Small intestine (tissue), 7 donors: ENCODE measurements around the gene XAGE5. TPM values are rescaled to one million over a fixed set of nuclear protein-coding genes. Genes with fewer than 3 reads are reported as not detected.
"Not testable (repeated sequence)": the region's sequence is repeated elsewhere in the genome, so short reads cannot be mapped to it uniquely, and the experiment has no call there.

Experiments used
- DNase-seq, 2 donors: peaks; one replicate each; pipeline versions ENCODE4 v3.0.0 to v3.0.0-alpha.2; 2013
- FAIRE-seq: peaks from 2 replicates; lab custom pipeline; 2012; peaks lifted over from hg19 to GRCh38; lab: Jason Lieb, UNC
- H3K27ac ChIP-seq, 3 donors: one replicate each; pipeline ENCODE4 v1.5.1; 2013; ENCODE audit warnings: low read length in 2 of 3, mild to moderate bottlenecking in 2 of 3, control low read depth in 1 of 3, inconsistent platforms in 1 of 3, low read depth in 1 of 3, moderate library complexity in 1 of 3
- H3K27me3 ChIP-seq, 3 donors: one replicate each; pipeline ENCODE4 v1.6.1; 2013; ENCODE audit warnings: low read length in 3 of 3, inconsistent platforms in 1 of 3; ENCODE audit not compliant: control insufficient read depth in 3 of 3, insufficient read depth in 3 of 3
- H3K36me3 ChIP-seq, 3 donors: one replicate each; pipeline ENCODE4 v1.6.1; 2013; ENCODE audit warnings: low read length in 3 of 3, inconsistent platforms in 1 of 3, low read depth in 1 of 3, mild to moderate bottlenecking in 1 of 3, moderate library complexity in 1 of 3; ENCODE audit not compliant: control insufficient read depth in 3 of 3, insufficient read depth in 2 of 3
- H3K4me1 ChIP-seq, 3 donors: one replicate each; pipeline ENCODE4 v1.6.1; 2013; ENCODE audit warnings: low read length in 2 of 3, inconsistent platforms in 1 of 3, low read depth in 1 of 3, mild to moderate bottlenecking in 1 of 3, moderate library complexity in 1 of 3; ENCODE audit not compliant: control insufficient read depth in 3 of 3, insufficient read depth in 2 of 3
- H3K4me3 ChIP-seq, 3 donors: one replicate each; pipeline ENCODE4 v1.5.1; 2013; ENCODE audit warnings: low read length in 3 of 3, control low read depth in 1 of 3, inconsistent platforms in 1 of 3, low read depth in 1 of 3, mild to moderate bottlenecking in 1 of 3, moderate library complexity in 1 of 3
- H3K9me3 ChIP-seq, 2 donors: one replicate each; pipeline ENCODE4 v1.6.1; 2013; ENCODE audit warnings: low read depth in 1 of 2, low read length in 1 of 2; ENCODE audit not compliant: control insufficient read depth in 2 of 2, insufficient read depth in 1 of 2
- WGBS, 3 donors: extraction: QIAGEN DNeasy Blood & Tissue Kit; methylation state at CpG; one replicate each; pipeline ENCODE4 v1.1.7; 2013; 5-methylcytosine and 5-hydroxymethylcytosine counted together
- polyA plus RNA-seq, 4 donors: library from polyadenylated mRNA; stranded (reverse) in 3 of 4; unstranded in 1 of 4; fragments of 200-250 nt in 3 of 4; fragments of 120-200 nt in 1 of 4; gene quantifications; one replicate each; pipeline versions ENCODE4 v1.2.1 to v1.2.3, GENCODE V29; 2013
- donor health status: healthy with polysubstance abuse.
- donor health status: control.
- donor health status: control.
- donor health status: Bipolar disorder and iron deficiency.
- donor health status: healthy.

The XAGE5 gene
- polyA plus RNA-seq, 4 donors, result not detected

DNA sequence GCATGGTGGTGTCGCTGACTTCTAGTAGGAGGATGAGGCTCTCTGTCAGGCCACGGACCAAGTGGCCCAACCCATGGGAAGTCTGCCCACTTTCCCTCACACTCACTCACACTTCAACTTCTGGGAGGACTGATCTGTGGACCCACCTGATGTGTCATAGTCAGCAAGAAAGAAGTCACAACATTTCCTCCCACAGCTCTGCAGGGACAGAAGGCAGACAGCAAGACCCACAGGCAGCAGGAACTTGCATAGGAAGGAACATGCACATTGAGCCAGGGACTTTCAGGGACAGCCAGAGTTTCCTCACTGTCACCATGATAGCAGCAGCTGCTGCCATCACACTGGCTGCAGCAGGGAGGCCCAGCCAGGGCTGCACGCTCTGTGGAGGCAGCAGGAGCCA, 19.5 kb downstream of the XAGE5 start:
- no peak for FAIRE-seq
- no peaks in the 10 kb centered on the region for H3K9me3 ChIP-seq
- no peaks in the 10 kb centered on the region for H3K4me1 ChIP-seq
- H3K27ac ChIP-seq, result no peak overlapping the region
- WGBS, 3 donors, result 39 to 58% (median 52%) methylated on average over 3 of the region's 3 CpGs
- DNase-seq, result no peak
- H3K36me3 ChIP-seq, result no peaks in the 10 kb centered on the region
- H3K27me3 ChIP-seq, result no peaks in the 10 kb centered on the region
- H3K4me3 ChIP-seq, result no peak overlapping the region

- Histone ChIP-seq H3K27ac (no peak overlapping the region), H3K27me3 (no peaks in the 10 kb centered on the region), H3K4me3 (no peak overlapping the region), H3K4me1 (no peaks in the 10 kb centered on the region), H3K36me3 (no peaks in the 10 kb centered on the region), H3K9me3 (no peaks in the 10 kb centered on the region)
- no peak for DNase-seq
- FAIRE-seq, result no peak
- WGBS, 3 donors, result 19 to 42% (median 33%) methylated on average over 2 of the region's 2 CpGs
These were observed 28.1 kb downstream of the XAGE5 start for GRCh38 chrX:52839137-52839536.

DNA sequence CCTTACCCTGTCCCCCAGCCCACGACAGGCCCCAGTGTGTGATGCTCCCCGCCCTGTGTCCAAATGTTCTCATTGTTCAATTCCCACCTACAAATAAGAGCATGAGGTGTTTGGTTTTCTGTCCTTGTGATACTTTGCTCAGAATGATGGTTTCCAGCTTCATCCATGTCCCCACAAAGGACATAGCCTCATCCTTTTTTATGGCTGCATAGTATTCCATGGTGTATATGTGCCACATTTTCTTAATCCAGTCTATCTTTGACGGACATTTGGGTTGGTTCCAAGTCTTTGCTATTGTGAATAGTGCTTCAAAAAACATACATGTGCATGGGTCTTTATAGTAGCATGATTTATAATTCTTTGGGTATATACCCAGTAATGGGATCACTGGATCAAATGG, 32.5 kb downstream of the XAGE5 start:
- not testable (repeated sequence) for H3K36me3 ChIP-seq, H3K4me1 ChIP-seq, H3K27me3 ChIP-seq, H3K4me3 ChIP-seq, H3K9me3 ChIP-seq, DNase-seq, H3K27ac ChIP-seq, FAIRE-seq
- WGBS, 3 donors, result 76 to 87% (median 84%) methylated on average over 3 of the region's 3 CpGs

DNA sequence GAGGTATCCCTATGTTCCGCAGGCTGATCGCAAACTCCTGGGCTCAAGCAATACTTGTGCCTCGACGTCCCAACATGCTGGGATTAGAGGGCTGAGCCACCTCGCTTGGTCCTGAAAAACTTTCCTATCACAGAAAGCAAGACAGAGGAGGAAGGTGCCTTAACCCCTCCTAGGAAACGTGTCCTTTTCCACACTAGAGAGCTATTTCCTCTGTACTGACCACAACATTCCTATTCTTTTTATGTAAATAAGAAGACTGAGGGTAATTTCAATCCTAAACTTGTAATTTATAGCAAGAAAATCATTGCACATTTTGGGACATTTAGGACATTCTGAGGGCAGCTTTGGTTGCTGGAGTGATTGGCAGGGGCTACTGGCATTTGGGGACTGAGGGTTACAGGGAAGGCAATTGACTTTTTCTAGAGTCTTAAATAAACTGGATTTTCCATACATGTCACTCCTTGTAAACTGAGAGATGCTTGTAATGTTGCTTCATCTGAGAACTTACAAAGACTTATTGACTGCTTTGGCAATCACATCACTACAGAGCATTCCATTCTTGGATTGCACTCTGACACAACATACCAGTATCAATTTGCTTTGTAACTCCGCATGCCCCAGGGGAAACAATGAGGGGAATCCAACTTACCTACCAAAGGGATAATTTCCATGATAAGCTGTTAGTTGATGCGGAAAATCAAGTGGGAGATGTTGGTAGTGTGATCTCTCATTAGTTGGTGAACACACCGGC, 41.2 kb downstream of the XAGE5 start:
- no peaks in the 10 kb centered on the region for H3K4me1 ChIP-seq
- FAIRE-seq, result no peak
- no peak for DNase-seq
- H3K4me3 ChIP-seq, result no peak overlapping the region
- H3K36me3 ChIP-seq, result no peaks in the 10 kb centered on the region
- H3K27ac ChIP-seq, result no peak overlapping the region
- no peaks in the 10 kb centered on the region for H3K27me3 ChIP-seq
- H3K9me3 ChIP-seq, result no peaks in the 10 kb centered on the region
- 76 to 90% (median 86%) methylated on average over 9 of the region's 9 CpGs for WGBS, 3 donors

GRCh38 chrX:52856991-52857525, 46.0 kb downstream of the XAGE5 start:
- not testable (repeated sequence) for H3K27me3 ChIP-seq, H3K4me3 ChIP-seq, H3K9me3 ChIP-seq, H3K4me1 ChIP-seq, H3K36me3 ChIP-seq
- FAIRE-seq (peak; percentile 97), DNase-seq (peak; percentile 34 to 53)
- H3K27ac ChIP-seq, result peak overlapping the region in 1 of 3 donors; percentile 28
- 10 to 46% (median 32%) methylated on average over 4 of the region's 4 CpGs for WGBS, 3 donors

DNA sequence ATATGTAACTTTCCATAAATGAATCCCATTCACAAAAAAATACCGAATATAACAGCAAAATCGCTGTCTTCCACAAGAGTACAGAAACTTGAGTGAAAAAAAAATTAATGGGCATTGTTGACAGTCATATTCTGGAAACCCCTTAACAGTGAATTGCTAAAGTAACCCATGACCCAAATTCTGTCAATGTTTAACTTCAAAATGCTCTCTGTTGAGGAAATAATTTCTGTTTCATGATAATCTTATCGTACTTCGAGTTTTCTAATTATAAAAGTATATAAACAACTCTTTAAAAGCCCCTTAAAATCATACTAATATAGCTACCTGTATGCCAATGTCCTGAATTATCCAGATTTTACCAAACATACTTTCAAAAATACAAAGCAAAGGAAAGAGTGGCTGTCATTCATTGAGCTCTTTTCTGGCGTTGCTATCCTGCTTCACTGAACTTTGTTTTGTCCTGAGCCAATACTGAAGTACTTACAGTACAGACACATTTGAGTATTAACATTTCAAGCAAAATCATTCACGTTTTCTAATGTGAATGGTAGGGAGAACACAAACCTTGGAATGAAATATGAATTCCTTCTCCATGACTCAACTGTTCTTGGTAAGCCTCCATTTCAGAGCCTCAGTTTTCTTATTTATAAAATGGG, 54.4 kb downstream of the XAGE5 start:
- FAIRE-seq, result peak; percentile 89
- Histone ChIP-seq H3K36me3 (no peaks in the 10 kb centered on the region), H3K27ac (peak overlapping the region in 1 of 3 donors; percentile 71), H3K27me3 (no peaks in the 10 kb centered on the region), H3K4me3 (no peak overlapping the region), H3K9me3 (no peaks in the 10 kb centered on the region), H3K4me1 (no peaks in the 10 kb centered on the region)
- 3 to 54% (median 18%) methylated on average over 6 of the region's 6 CpGs for WGBS, 3 donors
- peak; percentile 50 to 62 for DNase-seq

Other genes with a start within 250 kb of the XAGE5 start
- gene SSX7, start 156.4 kb upstream of the XAGE5 start, polyA plus RNA-seq, result not detected
- not detected for gene SSX2, start 104.1 kb upstream of the XAGE5 start, polyA plus RNA-seq
- gene SSX2B, start 60.0 kb upstream of the XAGE5 start, polyA plus RNA-seq, result not detected
- not detected for gene SPANXN5, start 13.9 kb upstream of the XAGE5 start, polyA plus RNA-seq
- gene XAGE3, start 56.8 kb downstream of the XAGE5 start, polyA plus RNA-seq, result not detected
- gene FAM156B, start 86.0 kb downstream of the XAGE5 start, polyA plus RNA-seq, result 10 to 100 TPM; 11.3 to 59.9 (median 33.2) TPM
- 10 to 100 TPM; 10.8 to 29.9 (median 15.4) TPM for gene FAM156A, start 147.2 kb downstream of the XAGE5 start, polyA plus RNA-seq
- gene GPR173, start 237.5 kb downstream of the XAGE5 start, polyA plus RNA-seq, result 1 to 10 TPM in 2 of 4 donors, under 1 TPM in 1, not detected in 1; 0.27 to 3.5 (median 1.5) TPM